A673 (cell line): Measurements from ENCODE around the gene PSMC6.

Experiments
- EZH2 ChIP-seq: fragments of 200-600 bp; sonication (generic); IDR thresholded peaks from 2 replicates; pipeline ENCODE4 v1.6.1; 2017; ENCODE audit warnings: borderline replicate concordance, low read depth, mild to moderate bottlenecking, mixed read lengths, antibody characterized with exemption, low read length; ENCODE audit not compliant: poor library complexity, severe bottlenecking
- TF ChIP-seq, protein P1 (sequence below): fragments of 300-800, 200-600 bp; sonication (generic); conservative IDR thresholded peaks from 2 replicates; pipeline ENCODE4 v1.5.1; 2017; ENCODE audit warnings: low read depth, mild to moderate bottlenecking, antibody characterized with exemption, low read length, moderate library complexity, mixed read lengths

DNA sequence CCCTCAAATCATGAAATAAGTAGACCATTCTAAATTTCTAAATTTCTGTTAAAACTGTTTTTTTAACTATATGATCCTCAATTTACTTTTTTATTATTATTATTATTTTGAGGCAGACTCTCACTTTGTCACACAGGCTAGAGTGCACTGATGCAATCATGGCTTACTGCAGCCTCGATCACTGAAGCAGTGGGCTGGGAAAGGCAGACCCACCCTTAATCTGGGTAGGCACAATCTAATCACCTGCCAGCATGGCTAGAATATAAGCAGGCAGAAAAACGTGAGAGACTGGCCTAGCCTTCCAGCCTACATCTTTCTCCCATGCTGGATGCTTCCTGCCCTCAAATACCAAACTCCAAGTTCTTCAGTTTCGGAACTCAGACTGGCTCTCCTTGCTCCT lies 14.0 kb upstream of the PSMC6 start:
- TF ChIP-seq, protein P1, sequence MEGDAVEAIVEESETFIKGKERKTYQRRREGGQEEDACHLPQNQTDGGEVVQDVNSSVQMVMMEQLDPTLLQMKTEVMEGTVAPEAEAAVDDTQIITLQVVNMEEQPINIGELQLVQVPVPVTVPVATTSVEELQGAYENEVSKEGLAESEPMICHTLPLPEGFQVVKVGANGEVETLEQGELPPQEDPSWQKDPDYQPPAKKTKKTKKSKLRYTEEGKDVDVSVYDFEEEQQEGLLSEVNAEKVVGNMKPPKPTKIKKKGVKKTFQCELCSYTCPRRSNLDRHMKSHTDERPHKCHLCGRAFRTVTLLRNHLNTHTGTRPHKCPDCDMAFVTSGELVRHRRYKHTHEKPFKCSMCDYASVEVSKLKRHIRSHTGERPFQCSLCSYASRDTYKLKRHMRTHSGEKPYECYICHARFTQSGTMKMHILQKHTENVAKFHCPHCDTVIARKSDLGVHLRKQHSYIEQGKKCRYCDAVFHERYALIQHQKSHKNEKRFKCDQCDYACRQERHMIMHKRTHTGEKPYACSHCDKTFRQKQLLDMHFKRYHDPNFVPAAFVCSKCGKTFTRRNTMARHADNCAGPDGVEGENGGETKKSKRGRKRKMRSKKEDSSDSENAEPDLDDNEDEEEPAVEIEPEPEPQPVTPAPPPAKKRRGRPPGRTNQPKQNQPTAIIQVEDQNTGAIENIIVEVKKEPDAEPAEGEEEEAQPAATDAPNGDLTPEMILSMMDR, result no peak
- no peak for TF ChIP-seq EZH2
